CD8-positive, alpha-beta memory T cell (primary cell): ENCODE data around the gene NPHP4. TPM values are rescaled to one million over a fixed set of nuclear protein-coding genes. Genes with fewer than 3 reads are reported as not detected.

Source experiments
- CTCF ChIA-PET: fragments of 350-600 bp; sonication (Branson Sonifier 250); formaldehyde crosslinking; loops from one replicate; lab custom pipeline; 2021; ENCODE audit warnings: antibody characterized with exemption; lab: Charles Lee
- POLR2A ChIA-PET: fragments of 350-600 bp; sonication (Branson Sonifier 250); formaldehyde crosslinking; loops from one replicate; lab custom pipeline; 2021; ENCODE audit warnings: antibody characterized with exemption; lab: Charles Lee
- DNase-seq, 5 donors: peaks; one replicate each; pipeline versions ENCODE4 v3.0.0 to v3.0.0-alpha.2; 2020 to 2022; ENCODE audit warnings: mixed read lengths in 1 of 5
- H3K27ac ChIP-seq: one replicate; pipeline ENCODE4 v1.7.0; 2013; ENCODE audit warnings: low read depth, mild to moderate bottlenecking, low read length, moderate library complexity
- H3K27me3 ChIP-seq: 2 replicates; pipeline ENCODE4 v1.7.0; 2013; ENCODE audit warnings: low read length, mild to moderate bottlenecking; ENCODE audit not compliant: insufficient read depth, poor library complexity, severe bottlenecking
- H3K36me3 ChIP-seq: 2 replicates; pipeline ENCODE4 v1.7.0; 2013; ENCODE audit warnings: mild to moderate bottlenecking, low read length, moderate library complexity; ENCODE audit not compliant: insufficient read depth
- H3K4me1 ChIP-seq: 2 replicates; pipeline ENCODE4 v1.7.0; 2013; ENCODE audit warnings: mild to moderate bottlenecking, low read length, moderate library complexity; ENCODE audit not compliant: insufficient read depth
- H3K4me3 ChIP-seq: 2 replicates; pipeline ENCODE4 v1.7.0; 2013; ENCODE audit warnings: mild to moderate bottlenecking, low read length
- H3K9me3 ChIP-seq: 2 replicates; pipeline ENCODE4 v1.7.0; 2013; ENCODE audit warnings: mild to moderate bottlenecking, low read length
- H3K27ac Mint-ChIP-seq, 8 donors: one replicate each; pipeline ENCODE4 v1.8.0; 2020 to 2021; ENCODE audit warnings: mixed read lengths in 8 of 8, mild to moderate bottlenecking in 6 of 8, inconsistent platforms in 3 of 8, moderate library complexity in 3 of 8
- H3K27me3 Mint-ChIP-seq, 2 donors: one replicate each; pipeline ENCODE4 v1.8.0; 2020 to 2021; ENCODE audit warnings: mixed read lengths in 2 of 2, mild to moderate bottlenecking in 1 of 2, moderate library complexity in 1 of 2
- H3K36me3 Mint-ChIP-seq, 3 donors: one replicate each; pipeline ENCODE4 v1.8.0; 2020 to 2021; ENCODE audit warnings: mixed read lengths in 3 of 3, inconsistent platforms in 1 of 3, mild to moderate bottlenecking in 1 of 3
- H3K4me1 Mint-ChIP-seq, 3 donors: one replicate each; pipeline ENCODE4 v1.8.0; 2020 to 2021; ENCODE audit warnings: mixed read lengths in 3 of 3, inconsistent platforms in 1 of 3, mild to moderate bottlenecking in 1 of 3
- H3K4me3 Mint-ChIP-seq, 7 donors: one replicate each; pipeline ENCODE4 v1.8.0; 2020 to 2021; ENCODE audit warnings: mixed read lengths in 7 of 7, mild to moderate bottlenecking in 6 of 7, moderate library complexity in 4 of 7, inconsistent platforms in 2 of 7
- H3K9me3 Mint-ChIP-seq, 5 donors: one replicate each; pipeline ENCODE4 v1.8.0; 2020 to 2022; ENCODE audit warnings: mixed read lengths in 5 of 5, mild to moderate bottlenecking in 3 of 5, moderate library complexity in 2 of 5, inconsistent platforms in 1 of 5
- polyA plus RNA-seq: library from polyadenylated mRNA; unstranded; fragments of 300-500 nt; fragmentation: Illumina TruSeq; gene quantifications from one replicate; pipeline ENCODE4 v1.2.3, GENCODE V29; 2021
- total RNA-seq, 2 experiments: library from RNA; stranded (reverse); gene quantifications; one replicate each; pipeline ENCODE4 v1.2.3, GENCODE V29; 2021

The NPHP4 gene
- total and polyA plus RNA-seq, 3 experiments from 2014 or later: 1.2 to 11.5 (median 11.2) TPM

DNA sequence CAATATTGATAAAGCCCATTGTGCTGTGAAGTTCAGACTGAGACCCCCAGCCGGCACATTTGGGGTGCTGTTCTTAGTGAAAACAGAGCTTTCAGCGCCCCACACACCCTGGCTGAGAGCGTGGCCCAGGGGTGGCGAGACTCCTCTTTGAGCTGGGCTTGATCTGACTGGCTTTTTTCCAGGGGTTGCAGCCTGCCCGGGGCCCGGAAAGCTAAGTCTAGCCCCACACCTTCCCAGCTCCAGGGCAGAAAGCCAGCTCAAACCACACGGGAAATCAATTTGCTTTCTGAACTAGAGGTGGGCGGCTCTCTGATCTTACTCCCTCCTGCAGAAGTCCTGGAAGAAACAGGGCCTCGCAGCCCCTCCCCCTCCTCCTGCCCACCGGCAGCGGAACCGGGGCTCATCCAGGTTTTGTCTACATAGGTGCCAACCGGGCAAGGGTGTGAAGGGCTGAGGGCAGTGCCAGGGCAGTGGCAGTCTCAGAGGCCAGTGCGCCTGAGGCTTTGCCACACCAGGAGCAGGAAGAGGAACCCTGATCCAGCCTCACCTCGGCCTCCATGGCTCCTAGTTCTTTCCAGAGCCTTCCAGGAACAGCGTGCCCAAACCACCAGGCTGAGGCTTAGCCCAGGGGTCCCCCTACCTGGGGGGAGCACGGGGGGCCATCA, 155.3 kb downstream of the NPHP4 start:
- Histone ChIP-seq H3K4me3 (no peak overlapping the region), H3K9me3 (no peaks in the 10 kb centered on the region), H3K27me3 (no peaks in the 10 kb centered on the region), H3K27ac (no peak overlapping the region), H3K36me3 (no peaks in the 10 kb centered on the region), H3K4me1 (no peaks in the 10 kb centered on the region)
- no peak overlapping the region for H3K4me3 Mint-ChIP-seq
- CTCF ChIA-PET: no interaction called here
- peaks cover 5 to 9% of the 10 kb centered on the region in 2 donors for H3K27me3 Mint-ChIP-seq
- no peaks in the 10 kb centered on the region for H3K36me3 Mint-ChIP-seq
- H3K27ac Mint-ChIP-seq: no peak overlapping the region
- no peaks in the 10 kb centered on the region for H3K9me3 Mint-ChIP-seq
- POLR2A ChIA-PET: no interaction called here
- no peaks in the 10 kb centered on the region for H3K4me1 Mint-ChIP-seq
- DNase-seq: no peak

DNA sequence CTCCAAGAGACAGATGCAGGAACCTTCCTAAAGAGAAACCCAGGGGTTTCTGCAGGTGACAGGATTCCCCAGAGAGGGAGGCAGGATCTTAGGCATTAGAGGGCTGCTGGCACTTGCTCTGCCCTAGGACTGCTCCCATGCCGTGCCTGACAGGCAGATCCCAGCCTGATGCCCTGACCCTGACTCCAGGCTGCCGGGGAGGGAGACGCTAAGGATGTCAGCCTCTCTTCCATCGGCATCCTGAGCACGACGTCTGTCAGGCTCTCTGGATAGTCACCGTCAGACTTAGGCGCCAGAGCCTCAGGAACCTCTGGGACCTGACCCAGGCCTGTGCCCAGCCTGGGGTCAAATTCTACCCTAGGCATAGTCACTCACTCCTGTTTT, 157.1 kb downstream of the NPHP4 start:
- H3K4me1 ChIP-seq: no peaks in the 10 kb centered on the region
- ChIA-PET CTCF (no interaction called here), POLR2A (no interaction called here)
- H3K9me3 Mint-ChIP-seq: no peaks in the 10 kb centered on the region
- no peak overlapping the region for H3K27ac Mint-ChIP-seq
- DNase-seq: no peak
- H3K27me3 ChIP-seq: no peaks in the 10 kb centered on the region
- no peak overlapping the region for H3K4me3 ChIP-seq
- H3K36me3 Mint-ChIP-seq: no peaks in the 10 kb centered on the region
- no peaks in the 10 kb centered on the region for H3K36me3 ChIP-seq
- no peaks in the 10 kb centered on the region for H3K9me3 ChIP-seq
- H3K4me1 Mint-ChIP-seq: no peaks in the 10 kb centered on the region
- H3K27ac ChIP-seq: no peak overlapping the region
- peaks cover 5 to 12% of the 10 kb centered on the region in 2 donors for H3K27me3 Mint-ChIP-seq
- no peak overlapping the region for H3K4me3 Mint-ChIP-seq

DNA sequence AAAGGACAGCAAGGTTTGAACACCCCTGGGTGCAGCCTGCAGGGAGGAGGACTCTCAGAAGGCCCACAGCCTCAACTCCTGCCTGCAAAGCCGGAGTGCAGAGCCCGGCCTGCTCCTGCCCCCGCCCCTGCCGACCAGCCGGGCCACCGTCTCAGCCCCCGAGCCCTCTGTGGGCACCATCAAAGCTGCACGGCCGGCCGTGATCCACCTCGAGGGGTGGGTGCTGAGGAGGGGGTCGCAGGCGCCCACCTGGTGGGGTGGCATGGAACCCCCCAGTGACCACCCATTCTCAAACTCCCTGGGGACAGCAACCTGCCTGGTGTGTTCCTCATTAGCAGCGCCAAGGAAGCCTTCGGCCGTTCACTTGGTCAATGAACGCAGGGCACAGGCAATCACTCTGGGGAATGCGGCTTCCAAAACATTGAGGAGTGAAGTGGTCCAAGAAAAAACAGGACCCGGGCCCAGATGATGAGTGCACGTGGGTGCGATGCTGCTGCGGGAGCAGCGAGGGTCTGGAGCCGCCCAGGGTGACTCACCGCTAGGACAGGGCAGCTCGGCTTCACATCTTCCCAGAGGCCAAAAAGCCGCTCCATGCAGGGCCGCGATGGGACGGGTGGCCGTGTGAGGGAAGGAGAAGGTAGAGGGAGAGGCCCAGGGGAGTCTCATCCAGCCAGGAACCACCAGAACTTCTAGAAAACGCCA, 157.6 kb downstream of the NPHP4 start:
- DNase-seq: no peak
- Mint-ChIP-seq H3K4me3 (no peak overlapping the region), H3K36me3 (no peaks in the 10 kb centered on the region), H3K27me3 (peaks cover 5 to 12% of the 10 kb centered on the region in 2 donors), H3K4me1 (no peaks in the 10 kb centered on the region), H3K27ac (no peak overlapping the region), H3K9me3 (no peaks in the 10 kb centered on the region)
- Histone ChIP-seq H3K4me3 (no peak overlapping the region), H3K9me3 (no peaks in the 10 kb centered on the region), H3K4me1 (no peaks in the 10 kb centered on the region), H3K36me3 (no peaks in the 10 kb centered on the region), H3K27me3 (no peaks in the 10 kb centered on the region), H3K27ac (no peak overlapping the region)
- ChIA-PET POLR2A (no interaction called here), CTCF (no interaction called here)

DNA sequence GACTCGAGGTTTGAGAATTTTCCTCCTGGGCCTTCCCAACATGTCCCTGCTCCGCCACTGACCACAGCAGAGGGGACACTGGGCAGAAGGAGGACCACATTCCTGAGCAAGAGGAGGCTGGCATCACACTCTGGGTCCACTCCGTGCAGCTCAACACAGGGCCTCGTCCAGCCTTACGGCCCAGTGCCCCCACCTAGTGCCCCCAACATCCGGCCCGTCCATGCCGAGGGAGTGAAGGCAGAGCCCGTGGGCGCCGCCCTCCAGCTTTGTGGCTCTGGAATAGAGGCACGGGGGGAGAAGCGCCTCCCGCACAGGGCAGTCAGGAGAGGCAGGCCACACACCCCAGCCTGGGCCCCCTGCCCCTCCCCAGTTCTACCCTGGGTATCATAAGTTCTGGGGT, 158.3 kb downstream of the NPHP4 start:
- H3K4me1 Mint-ChIP-seq: no peaks in the 10 kb centered on the region
- Histone ChIP-seq H3K9me3 (no peaks in the 10 kb centered on the region), H3K27me3 (no peaks in the 10 kb centered on the region), H3K4me3 (no peak overlapping the region), H3K27ac (no peak overlapping the region), H3K4me1 (no peaks in the 10 kb centered on the region), H3K36me3 (no peaks in the 10 kb centered on the region)
- no peak overlapping the region for H3K27ac Mint-ChIP-seq
- no peak overlapping the region for H3K4me3 Mint-ChIP-seq
- ChIA-PET CTCF (no interaction called here), POLR2A (no interaction called here)
- H3K36me3 Mint-ChIP-seq: no peaks in the 10 kb centered on the region
- peaks cover 5 to 12% of the 10 kb centered on the region in 2 donors for H3K27me3 Mint-ChIP-seq
- no peaks in the 10 kb centered on the region for H3K9me3 Mint-ChIP-seq
- no peak for DNase-seq

DNA sequence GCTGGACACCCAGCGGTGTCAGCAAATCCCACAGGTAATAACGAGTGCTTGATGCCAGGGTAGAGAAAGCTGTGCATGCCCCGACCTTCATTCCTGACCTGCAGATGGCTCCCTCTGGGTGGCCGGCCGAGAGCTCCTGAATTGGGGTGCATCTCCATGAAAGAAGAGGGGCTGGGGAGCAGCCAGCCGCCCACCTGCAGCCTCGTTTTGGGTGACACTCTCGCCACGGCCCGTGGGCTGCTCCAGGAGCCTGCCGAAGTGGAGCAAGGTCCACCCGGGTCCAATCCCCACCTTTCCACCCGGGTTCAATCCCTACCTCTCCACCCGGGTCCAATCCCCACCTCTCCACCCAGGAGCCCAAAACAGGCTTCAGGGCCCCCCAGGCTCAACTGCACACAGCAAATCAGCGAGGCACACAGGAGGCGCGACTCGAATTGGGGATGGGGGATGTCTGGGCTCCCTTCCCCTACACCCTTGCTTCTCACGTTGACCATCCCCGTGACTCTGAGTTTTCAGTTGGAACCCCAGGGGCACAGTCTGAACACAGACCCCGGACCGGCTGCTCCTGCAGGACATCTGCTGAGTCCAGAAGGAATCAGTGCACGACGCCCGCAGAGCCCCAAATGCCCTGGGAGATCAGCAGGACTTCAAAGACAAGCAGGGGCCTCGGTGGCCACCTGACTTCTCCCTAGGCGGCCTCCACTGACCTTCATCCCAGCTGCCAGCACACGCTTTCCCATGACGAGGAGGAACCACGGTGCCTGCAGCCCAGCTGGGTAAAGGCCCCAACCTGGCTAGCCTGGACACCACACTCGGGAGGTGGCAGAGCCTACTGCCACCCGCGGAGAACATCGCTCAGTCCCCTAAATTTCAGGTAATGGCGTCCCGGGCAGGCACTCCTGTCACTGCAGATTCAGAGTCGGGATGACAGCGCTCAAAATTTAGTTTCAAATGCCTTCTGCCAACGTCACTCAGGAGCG, 159.0 kb downstream of the NPHP4 start:
- Mint-ChIP-seq H3K9me3 (no peaks in the 10 kb centered on the region), H3K4me3 (no peak overlapping the region), H3K27ac (no peak overlapping the region), H3K36me3 (no peaks in the 10 kb centered on the region), H3K4me1 (no peaks in the 10 kb centered on the region), H3K27me3 (peaks cover 5 to 12% of the 10 kb centered on the region in 2 donors)
- H3K4me1 ChIP-seq: no peaks in the 10 kb centered on the region
- no peak overlapping the region for H3K27ac ChIP-seq
- H3K36me3 ChIP-seq: no peaks in the 10 kb centered on the region
- CTCF ChIA-PET: no interaction called here
- H3K9me3 ChIP-seq: no peaks in the 10 kb centered on the region
- no peak for DNase-seq
- no peaks in the 10 kb centered on the region for H3K27me3 ChIP-seq
- no peak overlapping the region for H3K4me3 ChIP-seq
- POLR2A ChIA-PET: no interaction called here

DNA sequence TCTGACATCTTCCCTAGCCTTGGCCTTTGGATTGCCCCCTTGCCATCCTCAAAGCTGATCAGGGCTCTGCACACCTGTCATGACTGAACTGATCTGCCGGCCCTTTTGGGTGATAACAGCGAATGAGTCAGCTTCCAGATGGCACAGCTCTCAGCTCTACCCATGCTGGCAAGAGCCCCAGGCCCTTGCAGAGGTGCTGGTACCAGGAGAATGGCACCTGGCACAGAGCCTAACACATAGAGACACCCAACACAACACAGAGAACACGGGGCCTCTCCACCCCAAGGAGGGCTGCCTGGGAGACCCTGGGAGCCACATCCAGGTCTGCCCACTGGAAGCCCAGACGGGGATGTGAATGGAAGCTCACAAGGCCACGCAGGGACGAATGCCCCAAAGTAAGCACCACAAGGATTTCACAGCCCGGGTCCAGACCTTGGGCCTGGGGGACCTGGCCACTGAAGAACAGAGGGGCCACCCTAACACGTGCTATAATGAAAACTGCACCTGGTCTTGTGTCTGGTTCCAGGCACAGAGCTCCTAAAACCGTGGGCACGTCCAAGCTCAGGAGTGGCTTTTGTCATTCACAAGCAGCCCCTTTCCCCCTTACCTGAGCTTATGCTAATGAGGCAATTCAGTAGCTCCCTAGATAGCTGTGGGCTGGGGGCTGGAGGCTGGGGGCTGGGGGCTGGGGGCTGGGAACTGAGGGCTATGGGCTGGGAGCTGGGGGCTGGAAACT, 160.5 kb downstream of the NPHP4 start:
- CTCF ChIA-PET: no interaction called here
- Mint-ChIP-seq H3K27ac (no peak overlapping the region), H3K4me1 (no peaks in the 10 kb centered on the region), H3K9me3 (peaks cover 0 to 2% (median 0%) of the 10 kb centered on the region in 5 donors), H3K36me3 (no peaks in the 10 kb centered on the region), H3K4me3 (no peak overlapping the region), H3K27me3 (peaks cover 4 to 12% of the 10 kb centered on the region in 2 donors)
- POLR2A ChIA-PET: no interaction called here
- DNase-seq: no peak
- no peaks in the 10 kb centered on the region for H3K4me1 ChIP-seq
- H3K4me3 ChIP-seq: no peak overlapping the region
- no peaks in the 10 kb centered on the region for H3K9me3 ChIP-seq
- no peak overlapping the region for H3K27ac ChIP-seq
- H3K36me3 ChIP-seq: no peaks in the 10 kb centered on the region
- no peaks in the 10 kb centered on the region for H3K27me3 ChIP-seq

DNA sequence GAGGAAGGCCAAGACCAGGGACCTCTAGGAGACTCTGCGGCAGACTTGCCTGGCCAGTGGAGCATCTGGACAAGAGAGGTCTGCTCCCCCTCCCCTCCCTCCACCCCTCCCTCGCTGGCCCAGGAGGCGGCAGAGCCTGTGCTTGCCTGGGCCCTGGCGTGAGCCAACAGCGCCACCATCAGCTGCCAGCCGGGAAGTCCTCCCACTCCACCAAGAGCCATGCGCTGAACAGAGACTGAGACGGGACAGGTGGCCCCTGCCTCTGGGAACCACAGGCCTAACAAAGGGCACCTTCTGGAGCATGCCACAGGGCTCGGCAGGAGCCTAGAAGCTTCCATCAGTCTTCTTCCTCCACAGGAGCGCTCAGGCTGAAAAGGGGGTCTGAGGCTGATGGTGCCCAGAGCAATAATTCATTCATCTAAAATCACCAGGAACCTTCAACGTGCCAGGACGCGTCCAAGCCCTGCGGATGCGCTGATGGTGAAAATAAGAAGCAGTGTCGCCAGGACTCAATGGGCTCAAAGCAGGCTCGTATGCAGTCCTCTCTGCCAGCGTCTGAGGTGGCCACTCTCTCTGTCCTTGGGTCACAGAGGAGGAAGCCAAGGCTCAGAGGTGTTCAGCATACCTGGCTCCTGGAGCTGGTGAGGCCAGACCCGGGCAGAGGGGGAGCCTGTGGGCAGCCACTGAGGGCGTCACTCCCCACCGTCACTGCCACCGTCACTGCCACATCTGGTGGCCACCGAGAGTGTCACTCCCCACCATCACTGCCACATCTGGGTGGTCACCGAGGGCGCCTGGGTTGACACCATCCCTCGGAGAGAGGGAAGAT, 161.2 kb downstream of the NPHP4 start:
- H3K4me3 ChIP-seq: no peak overlapping the region
- H3K27me3 ChIP-seq: no peaks in the 10 kb centered on the region
- DNase-seq: no peak
- H3K9me3 ChIP-seq: no peaks in the 10 kb centered on the region
- H3K27ac ChIP-seq: no peak overlapping the region
- Mint-ChIP-seq H3K4me3 (no peak overlapping the region), H3K4me1 (no peaks in the 10 kb centered on the region), H3K9me3 (peaks cover 0 to 2% (median 0%) of the 10 kb centered on the region in 5 donors), H3K36me3 (no peaks in the 10 kb centered on the region), H3K27ac (no peak overlapping the region), H3K27me3 (peaks cover 0 to 7% of the 10 kb centered on the region in 2 donors)
- CTCF ChIA-PET: no interaction called here
- POLR2A ChIA-PET: no interaction called here
- H3K4me1 ChIP-seq: no peaks in the 10 kb centered on the region
- no peaks in the 10 kb centered on the region for H3K36me3 ChIP-seq
